Measurements from ENCODE around the gene SVIL.
"Not testable (repeated sequence)": the region's sequence is repeated elsewhere in the genome, so short reads cannot be mapped to it uniquely, and the experiment has no call there.

Gene SVIL

GRCh38 chr10:29510483-29511157 is 124.2 kb downstream of the SVIL start:
- DNase-seq: not testable (repeated sequence)

- no peak for DNase-seq
Observed at GRCh38 chr10:29508554-29509244, 126.1 kb downstream of the SVIL start.

GRCh38 chr10:29507750-29508149 is 127.0 kb downstream of the SVIL start:
- DNase-seq: not testable (repeated sequence)

GRCh38 chr10:29506324-29506921 is 128.3 kb downstream of the SVIL start:
- DNase-seq: not testable (repeated sequence)

GRCh38 chr10:29502351-29502750 is 132.4 kb downstream of the SVIL start:
- no peak for DNase-seq

- no peak for DNase-seq
Observed at GRCh38 chr10:29501692-29502091, 133.1 kb downstream of the SVIL start.

GRCh38 chr10:29499993-29500537 is 134.7 kb downstream of the SVIL start:
- no peak for DNase-seq

GRCh38 chr10:29496341-29497162 is 138.2 kb downstream of the SVIL start:
- no peak for DNase-seq

- DNase-seq: no peak
Observed at GRCh38 chr10:29495366-29495765, 139.4 kb downstream of the SVIL start.

- DNase-seq: no peak
Observed at GRCh38 chr10:29493697-29494096, 141.1 kb downstream of the SVIL start.

GRCh38 chr10:29492774-29493173 is 142.0 kb downstream of the SVIL start:
- no peak for DNase-seq

- DNase-seq: no peak
Observed at GRCh38 chr10:29491918-29492317, 142.9 kb downstream of the SVIL start.

GRCh38 chr10:29490781-29491280 is 143.9 kb downstream of the SVIL start:
- DNase-seq: not testable (repeated sequence)

- not testable (repeated sequence) for DNase-seq
Observed at GRCh38 chr10:29488471-29488870, 146.3 kb downstream of the SVIL start.

- DNase-seq: not testable (repeated sequence)
Observed at GRCh38 chr10:29487884-29488266, 146.9 kb downstream of the SVIL start.

GRCh38 chr10:29487032-29487883 is 147.5 kb downstream of the SVIL start:
- not testable (repeated sequence) for DNase-seq

- DNase-seq: no peak
Observed at GRCh38 chr10:29486433-29486832, 148.3 kb downstream of the SVIL start.

GRCh38 chr10:29484677-29485076 is 150.1 kb downstream of the SVIL start:
- not testable (repeated sequence) for DNase-seq

- peak; percentile 5 for DNase-seq
Observed at GRCh38 chr10:29482591-29483431, 152.0 kb downstream of the SVIL start.

GRCh38 chr10:29481906-29482440 is 152.8 kb downstream of the SVIL start:
- DNase-seq: no peak

Data from NK-92 treated with Interleukin-12 subunit alpha and Interleukin-12 subunit beta, amount 100 ng/mL, for 24 hours (cell line).